GM19351 (cell line): ENCODE measurements around the gene TRIP11.

Source experiments
- ATAC-seq: cut with Tn5 transposase; IDR thresholded peaks from one replicate; pipeline ENCODE4 v1.9.1; 2021; ENCODE audit warnings: mild to moderate bottlenecking, moderate library complexity; ENCODE audit not compliant: unreplicated experiment

TRIP11 gene

GRCh38 chr14:92012121-92012748 is 27.6 kb downstream of the TRIP11 start:
- ATAC-seq, result no peak

GRCh38 chr14:92010644-92011043 is 29.2 kb downstream of the TRIP11 start:
- ATAC-seq, result no peak

- no peak for ATAC-seq
Observed at GRCh38 chr14:92009604-92010003, 30.3 kb downstream of the TRIP11 start.

- no peak for ATAC-seq
Observed at GRCh38 chr14:92005019-92005418, 34.8 kb downstream of the TRIP11 start.

- ATAC-seq, result no peak
Observed at GRCh38 chr14:92004062-92004461, 35.8 kb downstream of the TRIP11 start.

GRCh38 chr14:91998667-91999570 is 40.9 kb downstream of the TRIP11 start:
- no peak for ATAC-seq

- ATAC-seq, result no peak
Observed at GRCh38 chr14:91997492-91997891, 42.4 kb downstream of the TRIP11 start.

GRCh38 chr14:91996948-91997371 is 42.9 kb downstream of the TRIP11 start:
- no peak for ATAC-seq

- no peak for ATAC-seq
Observed at GRCh38 chr14:91987192-91987591, 52.7 kb downstream of the TRIP11 start.

- ATAC-seq, result no peak
Observed at GRCh38 chr14:91985521-91986255, 54.2 kb downstream of the TRIP11 start.

- no peak for ATAC-seq
Observed at GRCh38 chr14:91985008-91985407, 54.9 kb downstream of the TRIP11 start.

- no peak for ATAC-seq
Observed at GRCh38 chr14:91983588-91983987, 56.3 kb downstream of the TRIP11 start.

- ATAC-seq, result peak; percentile 76
Observed at GRCh38 chr14:91980157-91980556, 59.7 kb downstream of the TRIP11 start.

- ATAC-seq, result no peak
Observed at GRCh38 chr14:91977884-91978283, 62.0 kb downstream of the TRIP11 start.

GRCh38 chr14:91975763-91976162 is 64.1 kb downstream of the TRIP11 start:
- no peak for ATAC-seq

GRCh38 chr14:91971188-91971778 is 68.6 kb downstream of the TRIP11 start:
- ATAC-seq, result no peak

- ATAC-seq, result peak; percentile 74
Observed at GRCh38 chr14:91968280-91968679, 71.6 kb downstream of the TRIP11 start.

- no peak for ATAC-seq
Observed at GRCh38 chr14:91964724-91965123, 75.1 kb downstream of the TRIP11 start.

GRCh38 chr14:91964011-91964410 is 75.8 kb downstream of the TRIP11 start:
- no peak for ATAC-seq

GRCh38 chr14:91963465-91963864 is 76.4 kb downstream of the TRIP11 start:
- ATAC-seq, result no peak
